K562 (cell line): ENCODE data around the gene PNKD. TPM values are rescaled to one million over a fixed set of nuclear protein-coding genes. Genes with fewer than 3 reads are reported as not detected.

Source experiments
- ATAC-seq: fragments of 200-7000 bp; cut with Tn5 transposase; 3 replicates; pipeline ENCODE4 v1.9.1; 2020; ENCODE audit warnings: moderate library complexity
- BruUV-seq: library from RNA; stranded (reverse); fragments of 400-500 nt; replicated peaks from 2 replicates; lab custom pipeline; 2021; lab: Mats Ljungman, UMichigan
- CTCF ChIA-PET: fragments of 300-600 bp; formaldehyde crosslinking; extraction: SDS; loops from one replicate; lab custom pipeline; 2021; ENCODE audit warnings: low intra/inter-chr PET ratio; lab: Yijun Ruan, JAX
- POLR2A ChIA-PET: fragments of 300-600, 350-650 bp; sonication (Branson Sonifier 250); formaldehyde crosslinking; extraction: SDS; loops from one replicate; lab custom pipeline; 2021; ENCODE audit warnings: antibody characterized with exemption, inconsistent platforms; lab: Yijun Ruan, JAX
- DNase-seq, 4 experiments: peaks; one replicate each; pipeline versions ENCODE4 v3.0.0 to v3.0.0-alpha.2; 2011 to 2018; ENCODE audit warnings: low spot score in 3 of 4, mixed read lengths in 3 of 4; ENCODE audit errors: extremely low read depth in 1 of 4
- FAIRE-seq: peaks from 2 replicates; lab custom pipeline; 2011; peaks lifted over from hg19 to GRCh38; lab: Jason Lieb, UNC
- H2AFZ ChIP-seq: 2 replicates; pipeline ENCODE4 v1.6.0; 2011; ENCODE audit warnings: low read depth, low read length, control low read depth, inconsistent platforms
- H3K27ac ChIP-seq: fragments of 200-600 bp; 3 replicates; pipeline ENCODE4 v1.8.0; 2011; ENCODE audit warnings: low read depth, mild to moderate bottlenecking, control low read depth, inconsistent platforms, low read length, moderate library complexity, mixed read lengths; ENCODE audit errors: extremely low read depth
- H3K27me3 ChIP-seq, 2 experiments: fragments of 300-600 bp in 1 of 2; 2 replicates in 1 of 2; 3 replicates in 1 of 2; pipeline versions ENCODE4 v1.6.0 to v1.8.0; 2011; ENCODE audit warnings: inconsistent platforms in 2 of 2, low read length in 2 of 2, mild to moderate bottlenecking in 1 of 2, mixed read lengths in 1 of 2, moderate library complexity in 1 of 2; ENCODE audit not compliant: control insufficient read depth in 2 of 2, insufficient read depth in 2 of 2
- H3K36me3 ChIP-seq: fragments of 300-600 bp; 3 replicates; pipeline ENCODE4 v1.8.0; 2011; ENCODE audit warnings: mild to moderate bottlenecking, low read length, inconsistent platforms; ENCODE audit not compliant: control insufficient read depth, insufficient read depth
- H3K4me1 ChIP-seq, 2 experiments: fragments of 200-600 bp in 1 of 2; replicated peaks in 1 of 2; 2 replicates in 1 of 2; 3 replicates in 1 of 2; pipeline versions ENCODE4 v1.5.1 to v1.8.0; 2011; ENCODE audit warnings: inconsistent platforms in 2 of 2, low read length in 2 of 2, mild to moderate bottlenecking in 1 of 2, mixed read lengths in 1 of 2, moderate library complexity in 1 of 2; ENCODE audit not compliant: control insufficient read depth in 2 of 2, insufficient read depth in 2 of 2
- H3K4me2 ChIP-seq: 2 replicates; pipeline ENCODE4 v1.6.1; 2011; ENCODE audit warnings: low read length, control low read depth, inconsistent platforms, mixed read lengths; ENCODE audit not compliant: insufficient read depth
- H3K4me3 ChIP-seq: fragments of 200-600 bp; sonication (generic), shearing (Covaris generic); 2 replicates; pipeline ENCODE4 v1.5.1; 2016; ENCODE audit warnings: control low read depth, inconsistent platforms
- H3K79me2 ChIP-seq: fragments of 200-600 bp; 3 replicates; pipeline ENCODE4 v1.8.0; 2011; ENCODE audit warnings: low read length, inconsistent platforms; ENCODE audit not compliant: control insufficient read depth, insufficient read depth
- H3K9ac ChIP-seq, 2 experiments: 2 replicates each; pipeline versions ENCODE4 v1.6.0 to v1.6.1; 2011; ENCODE audit warnings: low read depth in 2 of 2, low read length in 2 of 2, control low read depth in 1 of 2, inconsistent platforms in 1 of 2, mild to moderate bottlenecking in 1 of 2, mixed read lengths in 1 of 2; ENCODE audit not compliant: insufficient read depth in 1 of 2
- H3K9me1 ChIP-seq: one replicate; pipeline ENCODE4 v1.6.0; 2011; ENCODE audit warnings: inconsistent platforms, mild to moderate bottlenecking, low read length, moderate library complexity; ENCODE audit not compliant: control insufficient read depth, insufficient read depth
- H3K9me3 ChIP-seq: replicated peaks from 2 replicates; pipeline ENCODE4 v1.5.1; 2011; ENCODE audit warnings: low read depth, low read length, inconsistent platforms; ENCODE audit not compliant: control insufficient read depth, insufficient read depth
- H4K20me1 ChIP-seq: replicated peaks from 2 replicates; pipeline ENCODE4 v1.6.1; 2011; ENCODE audit warnings: low read length, inconsistent platforms, mixed read lengths; ENCODE audit not compliant: control insufficient read depth, insufficient read depth
- CCAR2 ChIP-seq: fragments of 200-400 bp; formaldehyde crosslinking; IDR thresholded peaks from 2 replicates; pipeline ENCODE4 v1.6.1; 2017; ENCODE audit warnings: mild to moderate bottlenecking, low read depth, low read length
- EP300 ChIP-seq: IDR thresholded peaks from 2 replicates; pipeline ENCODE4 v1.6.1; 2012; ENCODE audit warnings: low read length, improper control_type of control experiment
- GTF2F1 ChIP-seq: IDR thresholded peaks from 2 replicates; pipeline ENCODE4 v1.6.1; 2011; ENCODE audit warnings: low read depth, low read length, improper control_type of control experiment
- NFRKB ChIP-seq: fragments of 450-650 bp; IDR thresholded peaks from 2 replicates; pipeline ENCODE4 v1.6.1; 2016; ENCODE audit warnings: low read depth
- TCF7 ChIP-seq: sonication (generic); IDR thresholded peaks from 2 replicates; pipeline ENCODE4 v1.6.1; 2016; ENCODE audit warnings: antibody characterized with exemption, borderline replicate concordance
- ZNF217 ChIP-seq: sonication (generic); formaldehyde crosslinking; IDR thresholded peaks from 2 replicates; pipeline ENCODE4 v1.8.0; 2022; ENCODE audit warnings: mild to moderate bottlenecking, missing genetic modification reagents
- ZNF76 ChIP-seq: fragments of 250-450 bp; sonication (Bioruptor Pico); IDR thresholded peaks from 2 replicates; pipeline ENCODE4 v1.4.0; 2020; ENCODE audit warnings: mild to moderate bottlenecking, moderate library complexity, borderline replicate concordance
- WGBS: fragments of 100-300 bp; shearing (Covaris generic); methylation state at CpG from one replicate; pipeline ENCODE4 v1.1.6; 2016; ENCODE audit warnings: low coverage, mixed read lengths; ENCODE audit not compliant: insufficient coverage; ENCODE audit errors: missing lambda C conversion rate; 5-methylcytosine and 5-hydroxymethylcytosine counted together
- in situ Hi-C: fragments of 300-500 bp; cut with MboI; formaldehyde crosslinking; loops from 4 replicates; pipeline ENCODE4 v1.15.0; 2018; ENCODE audit warnings: inconsistent platforms, mixed read lengths
- intact Hi-C: fragments of 100-400 bp; cut with micrococcal nuclease; formaldehyde crosslinking; loops from 2 replicates; pipeline ENCODE4 v1.14.2; 2022
- polyA plus RNA-seq, 8 experiments: library from polyadenylated mRNA; depleted of rRNA in 4 of 8; stranded (reverse) in 5 of 8; unstranded in 3 of 8; fragments of >200 nt; fragmentation: Nextera tagmentation in 2 of 8; fragmentation: Illumina TruSeq in 1 of 8; extraction: Ambion mirVana in 2 of 8; extraction: Trizol in 1 of 8; gene quantifications; 2 replicates each; pipeline versions ENCODE4 v1.2.1 to v1.2.3, GENCODE V29; 2011 to 2014; ENCODE audit warnings: inconsistent platforms in 1 of 8, missing spikeins in 1 of 8
- total RNA-seq, 7 experiments: library from RNA; depleted of rRNA in 6 of 7; stranded (reverse); fragments of >200 nt in 6 of 7; fragmentation: Illumina TruSeq in 2 of 7; extraction: Trizol in 2 of 7; gene quantifications; 2 replicates each; pipeline versions ENCODE4 v1.2.1 to v1.2.3, GENCODE V29; 2011 to 2021; ENCODE audit warnings: low replicate concordance in 1 of 7
- TF ChIP-seq, protein P1 (sequence below): fragments of 450-650 bp; IDR thresholded peaks from 2 replicates; pipeline ENCODE4 v1.6.1; 2017; ENCODE audit warnings: antibody characterized with exemption

The PNKD gene
- total and polyA plus RNA-seq, 9 of the 15 experiments (the other 6 are each of a cell fraction or from before 2014, with no cell fraction given) = 26.0 to 105 (median 60.1) TPM

DNA sequence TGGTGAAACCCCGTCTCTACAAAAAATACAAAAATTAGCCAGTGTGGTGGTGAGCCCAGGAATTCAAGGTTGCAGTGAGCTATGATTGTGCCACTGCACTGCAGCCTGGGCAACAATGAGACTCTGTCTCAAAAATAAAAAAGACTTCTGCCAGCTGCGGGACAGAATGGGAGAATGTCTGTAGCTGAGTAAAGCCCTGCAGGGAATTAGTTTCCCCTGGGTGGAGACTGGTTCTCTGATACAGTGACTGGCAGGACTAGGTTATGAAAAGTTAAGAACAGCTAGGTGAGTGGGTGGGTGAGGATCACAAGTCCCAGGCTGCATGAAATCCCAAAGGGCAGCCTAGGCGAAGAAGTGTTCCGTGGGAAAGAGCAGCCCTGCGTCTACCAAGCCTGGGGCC is 72.5 kb downstream of the PNKD start:
- Histone ChIP-seq H3K4me3 (no peak overlapping the region), H3K4me2 (no peak overlapping the region), H2AFZ (no peak overlapping the region), H3K4me1 (peaks cover 0 to 8% of the 10 kb centered on the region in 2 experiments; a peak in 2 of 5 replicates), H3K27ac (no peak overlapping the region), H3K36me3 (peaks cover 16% of the 10 kb centered on the region; the same call in 1 of the 3 replicates), H3K79me2 (no peaks in the 10 kb centered on the region), H3K9me3 (no peaks in the 10 kb centered on the region), H3K27me3 (no peaks in the 10 kb centered on the region), H4K20me1 (no peaks in the 10 kb centered on the region), H3K9me1 (no peaks in the 10 kb centered on the region), H3K9ac (peak overlapping the region in 1 of 2 experiments; percentile 36; a peak in 2 of 4 replicates)
- TF ChIP-seq CCAR2 (no peak), ZNF76 (no peak), NFRKB (no peak), GTF2F1 (no peak), ZNF217 (no peak), EP300 (no peak), TCF7 (no peak)
- TF ChIP-seq, protein P1, sequence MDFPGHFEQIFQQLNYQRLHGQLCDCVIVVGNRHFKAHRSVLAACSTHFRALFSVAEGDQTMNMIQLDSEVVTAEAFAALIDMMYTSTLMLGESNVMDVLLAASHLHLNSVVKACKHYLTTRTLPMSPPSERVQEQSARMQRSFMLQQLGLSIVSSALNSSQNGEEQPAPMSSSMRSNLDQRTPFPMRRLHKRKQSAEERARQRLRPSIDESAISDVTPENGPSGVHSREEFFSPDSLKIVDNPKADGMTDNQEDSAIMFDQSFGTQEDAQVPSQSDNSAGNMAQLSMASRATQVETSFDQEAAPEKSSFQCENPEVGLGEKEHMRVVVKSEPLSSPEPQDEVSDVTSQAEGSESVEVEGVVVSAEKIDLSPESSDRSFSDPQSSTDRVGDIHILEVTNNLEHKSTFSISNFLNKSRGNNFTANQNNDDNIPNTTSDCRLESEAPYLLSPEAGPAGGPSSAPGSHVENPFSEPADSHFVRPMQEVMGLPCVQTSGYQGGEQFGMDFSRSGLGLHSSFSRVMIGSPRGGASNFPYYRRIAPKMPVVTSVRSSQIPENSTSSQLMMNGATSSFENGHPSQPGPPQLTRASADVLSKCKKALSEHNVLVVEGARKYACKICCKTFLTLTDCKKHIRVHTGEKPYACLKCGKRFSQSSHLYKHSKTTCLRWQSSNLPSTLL = no peak
- in situ Hi-C loops (no loop called here), intact Hi-C loops (no loop called here)
- BruUV-seq = no TSS peak
- no peak for FAIRE-seq
- ChIA-PET CTCF (no interaction called here), POLR2A (interaction anchor here (1.0 to 1.3 kb wide), 2 partner anchors 10 to 316 kb away, joined by 5 to 7 read pairs; no protein-coding TSS in a partner anchor)
- no peak for DNase-seq
- no peak for ATAC-seq
- WGBS = 90% methylated on average over 5 of the region's 5 CpGs
